Neural crest cell (in vitro differentiated cells): ENCODE data around the gene APBB2. TPM values are rescaled to one million over a fixed set of nuclear protein-coding genes. Genes with fewer than 3 reads are reported as not detected.
"Not testable (repeated sequence)": the region's sequence is repeated elsewhere in the genome, so short reads cannot be mapped to it uniquely, and the experiment has no call there.

Experiments
- DNase-seq: peaks from one replicate; pipeline ENCODE4 v3.0.0; 2021; ENCODE audit warnings: low read depth, mixed read lengths, low spot score
- H3K27ac Mint-ChIP-seq: one replicate; pipeline ENCODE4 v1.8.0; 2021; ENCODE audit warnings: mild to moderate bottlenecking, mixed read lengths; ENCODE audit not compliant: unreplicated experiment
- H3K27me3 Mint-ChIP-seq: 2 replicates; pipeline ENCODE4 v1.8.0; 2021; ENCODE audit warnings: low read depth, mild to moderate bottlenecking, mixed read lengths
- H3K36me3 Mint-ChIP-seq: 2 replicates; pipeline ENCODE4 v1.8.0; 2021; ENCODE audit warnings: low read depth, mild to moderate bottlenecking, mixed read lengths
- H3K4me1 Mint-ChIP-seq: 2 replicates; pipeline ENCODE4 v1.8.0; 2021; ENCODE audit warnings: mixed read lengths
- H3K4me3 Mint-ChIP-seq: one replicate; pipeline ENCODE4 v1.8.0; 2021; ENCODE audit warnings: mild to moderate bottlenecking, mixed read lengths
- H3K9me3 Mint-ChIP-seq: 2 replicates; pipeline ENCODE4 v1.8.0; 2021; ENCODE audit warnings: mixed read lengths
- CTCF ChIP-seq: fragments of 200-600 bp; sonication (generic); conservative IDR thresholded peaks from 2 replicates; pipeline ENCODE4 v1.5.0; 2021; ENCODE audit warnings: antibody characterized with exemption, mild to moderate bottlenecking
- total RNA-seq: library from RNA; stranded (reverse); gene quantifications from 2 replicates; pipeline ENCODE4 v1.2.1, GENCODE V29; 2021

Gene APBB2
- total RNA-seq, 1 donor from 2014 or later = 68.5 TPM

DNA sequence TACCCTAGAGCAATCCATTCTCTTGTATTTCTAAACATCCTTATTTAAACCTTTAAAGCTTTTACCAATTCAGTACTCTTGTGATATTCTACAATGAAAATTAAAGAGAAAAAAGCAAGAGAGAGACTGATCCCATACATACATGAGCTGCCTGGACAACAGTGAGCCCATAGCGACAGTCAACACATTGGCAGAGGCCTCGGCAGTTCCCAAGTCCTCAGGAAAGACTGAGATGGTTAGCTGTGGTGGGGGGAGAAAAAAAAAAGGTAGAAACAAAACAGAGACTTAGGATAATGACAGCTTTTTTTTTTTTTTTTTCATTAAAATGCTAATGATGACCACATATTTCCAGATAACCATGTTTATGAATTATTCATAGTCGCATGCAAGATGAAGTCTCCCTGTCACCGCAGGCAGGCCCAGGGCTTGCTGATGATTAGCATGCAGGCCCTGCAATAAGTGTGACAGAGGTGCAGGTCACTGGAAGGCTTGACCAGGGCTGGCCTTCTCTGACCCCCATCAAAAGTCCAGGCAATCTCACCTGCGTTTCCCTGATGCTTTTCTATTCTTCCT, 148.8 kb downstream of the APBB2 start:
- Mint-ChIP-seq H3K27ac (no peak overlapping the region), H3K4me3 (no peak overlapping the region), H3K36me3 (no peaks in the 10 kb centered on the region), H3K27me3 (no peaks in the 10 kb centered on the region), H3K4me1 (peaks cover 27% of the 10 kb centered on the region), H3K9me3 (no peaks in the 10 kb centered on the region)
- TF ChIP-seq CTCF = no peak
- no peak for DNase-seq

DNA sequence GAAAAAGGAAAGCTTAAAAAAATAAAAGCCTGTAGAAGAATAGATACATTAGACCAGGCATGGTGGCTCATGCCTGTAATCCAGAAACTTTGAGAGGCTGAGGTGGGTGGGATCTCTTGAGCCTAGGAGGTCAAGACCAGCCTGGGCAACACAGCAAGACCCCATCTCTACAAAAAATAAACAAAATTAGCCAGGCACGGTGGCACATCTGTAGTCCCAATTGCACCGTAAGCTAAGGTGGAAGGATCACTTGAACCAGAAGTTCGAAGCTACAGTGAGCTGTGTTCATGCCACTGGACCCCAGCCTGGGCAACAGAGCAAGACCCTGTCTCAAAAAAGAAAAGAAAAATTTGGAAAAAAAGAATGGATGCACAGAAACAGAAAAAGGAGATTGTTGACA, 149.4 kb downstream of the APBB2 start:
- no peak overlapping the region for H3K27ac Mint-ChIP-seq
- no peak for DNase-seq
- peaks cover 27% of the 10 kb centered on the region for H3K4me1 Mint-ChIP-seq

GRCh38 chr4:41061482-41062185, 152.7 kb downstream of the APBB2 start:
- H3K36me3 Mint-ChIP-seq = no peaks in the 10 kb centered on the region
- H3K27me3 Mint-ChIP-seq = no peaks in the 10 kb centered on the region
- no peaks in the 10 kb centered on the region for H3K9me3 Mint-ChIP-seq
- peaks cover 21% of the 10 kb centered on the region for H3K4me1 Mint-ChIP-seq
- TF ChIP-seq CTCF = no peak
- H3K27ac Mint-ChIP-seq = no peak overlapping the region
- no peak overlapping the region for H3K4me3 Mint-ChIP-seq
- DNase-seq = no peak

More for the DNA sequence above, 149.4 kb downstream of the APBB2 start:
- H3K36me3 Mint-ChIP-seq = no peaks in the 10 kb centered on the region
- H3K9me3 Mint-ChIP-seq = no peaks in the 10 kb centered on the region
- TF ChIP-seq CTCF = no peak
- H3K27me3 Mint-ChIP-seq = no peaks in the 10 kb centered on the region
- H3K4me3 Mint-ChIP-seq = no peak overlapping the region

DNA sequence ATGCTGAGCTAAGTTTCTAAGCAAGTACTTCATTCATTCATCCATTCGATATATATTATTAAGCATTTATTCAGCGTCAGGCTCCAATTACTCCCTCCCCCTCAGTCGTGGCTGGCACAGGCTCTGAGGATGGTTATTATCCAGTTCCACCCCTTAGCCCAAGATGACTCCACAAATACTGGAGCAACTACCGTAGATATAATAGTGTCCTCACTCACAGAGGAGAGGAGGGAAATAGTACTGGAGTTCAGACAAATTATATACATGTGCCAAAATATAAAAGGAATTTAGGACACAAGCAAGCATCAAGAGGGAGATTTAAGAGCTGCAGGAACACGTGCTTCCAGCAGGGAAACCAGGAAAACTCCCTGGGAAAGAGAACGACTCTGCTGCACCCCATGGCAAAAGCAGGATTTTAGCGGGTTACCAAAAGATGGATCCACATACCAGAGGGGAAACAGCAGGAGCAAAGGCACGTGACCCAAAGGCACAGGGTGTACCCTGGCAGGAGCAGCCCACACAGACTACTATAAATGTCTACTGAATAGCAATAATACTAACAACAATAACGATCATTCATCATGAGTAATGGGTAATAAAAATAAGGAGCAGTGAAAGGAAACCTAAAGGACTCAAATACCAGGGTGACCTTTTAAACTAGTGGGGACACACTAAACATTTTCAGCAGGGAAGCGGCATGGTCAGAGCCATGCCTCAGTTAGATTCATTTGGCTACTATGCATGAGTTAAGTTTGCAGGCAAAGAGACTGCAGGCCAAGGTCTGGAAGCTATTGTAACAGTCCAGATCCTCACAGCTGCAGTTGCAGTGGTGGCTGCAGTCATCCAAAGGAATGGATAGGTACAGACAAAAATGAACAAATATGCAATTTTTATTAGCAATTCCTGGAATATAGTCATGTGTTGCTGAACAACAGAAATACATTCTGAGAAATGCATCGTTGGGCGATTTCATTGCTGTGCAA, 153.7 kb downstream of the APBB2 start:
- peaks cover 3% of the 10 kb centered on the region for H3K9me3 Mint-ChIP-seq

DNA sequence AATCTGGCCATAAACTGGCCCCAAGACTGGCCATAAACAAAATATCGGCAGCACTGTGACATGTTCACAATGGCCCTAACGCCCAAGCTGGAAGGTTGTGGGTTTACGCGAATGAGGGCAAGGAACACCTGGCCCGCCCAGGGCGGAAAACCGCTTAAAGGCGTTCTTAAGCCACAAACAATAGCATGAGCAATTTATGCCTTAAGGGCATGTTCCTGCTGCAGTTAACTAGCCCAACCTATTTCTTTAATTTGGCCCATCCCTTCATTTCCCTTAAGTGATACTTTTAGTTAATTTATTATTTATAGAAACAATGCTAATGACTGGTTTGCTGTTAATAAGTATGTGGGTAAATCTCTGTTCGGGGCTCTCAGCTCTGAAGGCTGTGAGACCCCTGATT, 154.9 kb downstream of the APBB2 start:
- H3K27ac Mint-ChIP-seq, H3K36me3 Mint-ChIP-seq, H3K9me3 Mint-ChIP-seq, H3K27me3 Mint-ChIP-seq, DNase-seq, H3K4me3 Mint-ChIP-seq: not testable (repeated sequence)
- peaks cover 11% of the 10 kb centered on the region for H3K4me1 Mint-ChIP-seq

More for the DNA sequence above, 153.7 kb downstream of the APBB2 start:
- Mint-ChIP-seq H3K27me3 (no peaks in the 10 kb centered on the region), H3K36me3 (peaks cover 3% of the 10 kb centered on the region), H3K4me1 (peaks cover 19% of the 10 kb centered on the region), H3K4me3 (no peak overlapping the region), H3K27ac (peak overlapping the region; percentile 25)
- no peak for DNase-seq
- no peak for TF ChIP-seq CTCF
